Epithelial cell of esophagus (primary cell): ENCODE measurements around the gene POFUT2.

ENCODE experiments used
- DNase-seq: peaks from one replicate; pipeline ENCODE4 v3.0.0; 2010; ENCODE audit warnings: low read depth
- H3K4me3 ChIP-seq: 2 replicates; pipeline ENCODE4 v1.5.1; 2011; ENCODE audit warnings: mild to moderate bottlenecking, low read length, control low read depth
- CTCF ChIP-seq: IDR thresholded peaks from 2 replicates; pipeline ENCODE4 v1.5.1; 2011; ENCODE audit warnings: low read depth, mild to moderate bottlenecking, low read length, control low read depth, inconsistent platforms; ENCODE audit not compliant: insufficient read depth; ENCODE audit errors: missing control alignments

Gene POFUT2

DNA sequence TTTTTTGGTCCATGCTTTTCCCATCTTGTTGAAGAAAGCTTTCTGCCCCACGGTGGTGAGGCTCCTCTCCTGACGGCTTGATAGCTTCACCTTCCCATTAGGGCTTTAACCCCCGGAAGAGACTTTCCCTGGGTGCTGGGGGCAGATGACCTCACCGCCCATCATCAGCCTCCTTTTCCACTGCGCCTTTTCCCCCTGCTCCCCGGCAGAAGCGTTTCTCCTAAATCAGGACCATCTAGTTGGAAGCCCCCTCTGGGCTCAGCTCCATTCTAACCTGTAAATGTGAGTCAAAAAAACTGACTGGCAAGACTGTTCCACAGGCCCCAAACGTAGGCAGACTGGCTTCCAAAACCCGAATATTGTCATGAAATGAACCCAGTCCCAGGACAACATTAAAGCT is 6.7 kb downstream of the POFUT2 start:
- TF ChIP-seq CTCF, result no peak
- H3K4me3 ChIP-seq, result no peak overlapping the region
- DNase-seq, result no peak

GRCh38 chr21:45280178-45280821 is 7.4 kb downstream of the POFUT2 start:
- H3K4me3 ChIP-seq, result no peak overlapping the region
- DNase-seq, result no peak
- no peak for TF ChIP-seq CTCF

- DNase-seq, result no peak
- no peak overlapping the region for H3K4me3 ChIP-seq
- no peak for TF ChIP-seq CTCF
Measured at GRCh38 chr21:45279446-45280177, 8.1 kb downstream of the POFUT2 start.

GRCh38 chr21:45278156-45278911 is 9.4 kb downstream of the POFUT2 start:
- DNase-seq, result no peak
- no peak for TF ChIP-seq CTCF
- no peak overlapping the region for H3K4me3 ChIP-seq

DNA sequence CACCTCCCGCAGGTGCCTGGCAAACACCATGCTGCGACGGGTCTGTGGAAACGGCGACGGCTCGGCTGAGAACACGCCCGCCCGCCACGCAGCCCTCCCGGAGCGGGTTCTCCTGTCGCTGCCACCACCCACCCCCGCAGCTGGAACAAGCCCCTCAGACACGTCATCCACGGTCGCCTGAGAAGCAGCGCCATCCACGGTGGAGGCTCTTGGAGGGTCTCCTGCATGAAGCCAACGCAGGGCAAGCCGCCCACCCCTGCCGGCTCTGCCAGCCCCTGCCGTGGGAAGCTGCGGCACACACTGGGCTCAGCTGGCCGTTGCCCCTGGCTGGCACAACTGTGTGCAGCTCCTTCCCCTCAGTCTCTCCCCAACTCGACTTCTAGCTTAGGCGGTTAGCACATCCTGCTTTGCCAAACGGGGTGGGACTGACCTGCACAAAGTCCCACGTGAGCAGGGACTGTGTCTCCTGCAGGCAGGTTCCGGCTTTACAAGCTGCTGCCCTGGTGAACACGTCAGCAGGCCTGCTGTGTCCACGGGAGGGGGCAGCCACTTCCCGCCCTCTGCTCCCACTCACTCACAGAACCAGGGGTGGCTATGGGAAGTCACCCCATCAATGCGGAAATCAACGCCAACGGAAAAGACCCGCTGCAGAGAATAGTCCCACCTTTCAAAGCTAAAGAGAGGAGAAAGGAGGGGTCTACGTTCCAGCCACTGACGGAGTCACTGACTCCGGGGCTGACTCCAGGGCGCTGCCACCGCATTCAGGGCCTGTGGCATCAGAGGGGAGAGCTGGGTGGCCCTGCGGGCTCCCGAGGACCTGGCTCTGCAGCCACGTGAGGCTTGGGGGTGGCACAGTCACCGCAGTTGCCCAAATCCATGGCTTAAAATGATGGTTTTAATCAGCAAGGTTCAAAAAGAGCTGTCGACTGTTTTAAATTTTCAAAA is 10.3 kb downstream of the POFUT2 start:
- H3K4me3 ChIP-seq, result no peak overlapping the region
- TF ChIP-seq CTCF, result no peak
- no peak for DNase-seq

DNA sequence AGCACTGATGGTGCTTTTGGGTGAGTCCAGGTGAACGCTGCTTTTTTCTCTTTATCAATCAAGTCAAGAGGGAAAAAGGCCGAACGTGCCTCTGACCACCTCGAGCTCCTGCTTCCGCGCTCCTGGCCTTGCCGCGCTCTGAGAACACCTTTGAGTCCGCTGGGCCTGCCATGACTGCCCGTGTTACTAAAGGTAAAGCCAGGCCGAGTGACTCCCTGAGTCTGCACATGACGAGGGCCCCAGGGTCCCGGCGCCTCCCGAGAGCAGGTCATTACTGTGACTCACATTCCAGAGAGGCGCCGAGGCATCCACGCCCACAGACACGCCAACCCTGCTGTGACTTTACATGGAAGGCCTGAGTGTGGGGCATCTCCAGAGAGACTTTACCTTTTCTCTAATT is 11.1 kb downstream of the POFUT2 start:
- no peak for DNase-seq
- no peak for TF ChIP-seq CTCF

More for the DNA sequence above, 11.1 kb downstream of the POFUT2 start:
- H3K4me3 ChIP-seq, result no peak overlapping the region
